Mammary epithelial cell (primary cell): ENCODE data around the gene SHLD1.

ENCODE experiments used
- EZH2 ChIP-seq: IDR thresholded peaks from 2 replicates; pipeline ENCODE4 v1.6.1; 2012; ENCODE audit warnings: low read length, inconsistent platforms, borderline replicate concordance
- TF ChIP-seq, protein P1 (sequence below), 2 donors: IDR thresholded peaks in 1 of 2; conservative IDR thresholded peaks in 1 of 2; 2 replicates each; pipeline ENCODE4 v1.5.1; 2011 to 2012; ENCODE audit warnings: inconsistent platforms in 2 of 2, low read length in 2 of 2, mild to moderate bottlenecking in 2 of 2, control low read depth in 1 of 2, low read depth in 1 of 2; ENCODE audit not compliant: insufficient read depth in 1 of 2; ENCODE audit errors: extremely low read depth in 1 of 2

- TF ChIP-seq, protein P1, sequence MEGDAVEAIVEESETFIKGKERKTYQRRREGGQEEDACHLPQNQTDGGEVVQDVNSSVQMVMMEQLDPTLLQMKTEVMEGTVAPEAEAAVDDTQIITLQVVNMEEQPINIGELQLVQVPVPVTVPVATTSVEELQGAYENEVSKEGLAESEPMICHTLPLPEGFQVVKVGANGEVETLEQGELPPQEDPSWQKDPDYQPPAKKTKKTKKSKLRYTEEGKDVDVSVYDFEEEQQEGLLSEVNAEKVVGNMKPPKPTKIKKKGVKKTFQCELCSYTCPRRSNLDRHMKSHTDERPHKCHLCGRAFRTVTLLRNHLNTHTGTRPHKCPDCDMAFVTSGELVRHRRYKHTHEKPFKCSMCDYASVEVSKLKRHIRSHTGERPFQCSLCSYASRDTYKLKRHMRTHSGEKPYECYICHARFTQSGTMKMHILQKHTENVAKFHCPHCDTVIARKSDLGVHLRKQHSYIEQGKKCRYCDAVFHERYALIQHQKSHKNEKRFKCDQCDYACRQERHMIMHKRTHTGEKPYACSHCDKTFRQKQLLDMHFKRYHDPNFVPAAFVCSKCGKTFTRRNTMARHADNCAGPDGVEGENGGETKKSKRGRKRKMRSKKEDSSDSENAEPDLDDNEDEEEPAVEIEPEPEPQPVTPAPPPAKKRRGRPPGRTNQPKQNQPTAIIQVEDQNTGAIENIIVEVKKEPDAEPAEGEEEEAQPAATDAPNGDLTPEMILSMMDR (conservative IDR thresholded peaks at IDR 0.05 in 1 of 2, IDR thresholded peaks at IDR 0.05 in 1 of 2; ENCODE audit: extremely low read depth in 1 of 2, insufficient read depth in 1 of 2, low read depth in 1 of 2, low read length in 2 of 2) = no peak
- no peak for TF ChIP-seq EZH2
These were observed 46.3 kb downstream of the SHLD1 start for GRCh38 chr20:5796331-5797040.
